Caco-2 (cell line): ENCODE measurements around the gene TMEM204. TPM values are rescaled to one million over a fixed set of nuclear protein-coding genes. Genes with fewer than 3 reads are reported as not detected.

ENCODE experiments used
- BruUV-seq: library from RNA; stranded (reverse); fragments of 400-500 nt; replicated peaks from 2 replicates; lab custom pipeline; 2021; lab: Mats Ljungman, UMichigan
- CTCF ChIA-PET: fragments of 300-600 bp; sonication (Branson Sonifier 250); formaldehyde crosslinking; loops from one replicate; lab custom pipeline; 2022; ENCODE audit warnings: antibody characterized with exemption; lab: Charles Lee
- POLR2A ChIA-PET: fragments of 300-600 bp; sonication (Branson Sonifier 250); formaldehyde crosslinking; loops from one replicate; lab custom pipeline; 2022; ENCODE audit warnings: antibody characterized with exemption; lab: Charles Lee
- DNase-seq, 2 experiments: peaks; one replicate each; pipeline versions ENCODE4 v3.0.0 to v3.0.0-alpha.2; 2020 to 2022
- H3K27me3 ChIP-seq: replicated peaks from 2 replicates; pipeline ENCODE4 v1.6.0; 2011; ENCODE audit warnings: low read length; ENCODE audit not compliant: control insufficient read depth, insufficient read depth
- H3K36me3 ChIP-seq: 2 replicates; pipeline ENCODE4 v1.5.1; 2011; ENCODE audit warnings: low read length; ENCODE audit not compliant: control insufficient read depth, insufficient read depth
- H3K4me1 ChIP-seq: fragments of 250-450 bp; sonication (Bioruptor Pico); 2 replicates; pipeline ENCODE4 v1.5.1; 2020; ENCODE audit warnings: mild to moderate bottlenecking
- H3K4me3 ChIP-seq: 2 replicates; pipeline ENCODE4 v1.5.1; 2011; ENCODE audit warnings: low read depth, mild to moderate bottlenecking, control low read depth, low read length
- H3K9me3 ChIP-seq: fragments of 250-450 bp; sonication (Bioruptor Pico); 2 replicates; pipeline ENCODE4 v1.5.1; 2020; ENCODE audit warnings: mild to moderate bottlenecking, moderate library complexity
- H3K27ac Mint-ChIP-seq: one replicate; pipeline ENCODE4 v1.8.0; 2022; ENCODE audit warnings: mixed read lengths; ENCODE audit not compliant: unreplicated experiment
- H3K27me3 Mint-ChIP-seq: one replicate; pipeline ENCODE4 v1.8.0; 2022; ENCODE audit warnings: mixed read lengths; ENCODE audit not compliant: insufficient read depth, unreplicated experiment
- H3K36me3 Mint-ChIP-seq: one replicate; pipeline ENCODE4 v1.8.0; 2022; ENCODE audit warnings: mild to moderate bottlenecking, mixed read lengths; ENCODE audit not compliant: insufficient read depth, unreplicated experiment
- H3K4me1 Mint-ChIP-seq: one replicate; pipeline ENCODE4 v1.8.0; 2022; ENCODE audit warnings: low read depth, mixed read lengths; ENCODE audit not compliant: unreplicated experiment
- H3K4me3 Mint-ChIP-seq: one replicate; pipeline ENCODE4 v1.8.0; 2022; ENCODE audit warnings: mild to moderate bottlenecking, moderate library complexity, mixed read lengths; ENCODE audit not compliant: unreplicated experiment
- H3K9me3 Mint-ChIP-seq: one replicate; pipeline ENCODE4 v1.8.0; 2022; ENCODE audit warnings: mixed read lengths; ENCODE audit not compliant: unreplicated experiment
- intact Hi-C: fragments of 100-400 bp; cut with micrococcal nuclease; formaldehyde crosslinking; loops from one replicate; pipeline ENCODE4 v1.10.0; 2022; ENCODE audit not compliant: unreplicated experiment
- total RNA-seq: library from RNA; stranded (reverse); gene quantifications from 2 replicates; pipeline ENCODE4 v1.2.3, GENCODE V29; 2022
- TF ChIP-seq, protein P1 (sequence below), 2 experiments: fragments of 200-600 bp in 1 of 2; IDR thresholded peaks; 1 replicate in 1 of 2; 2 replicates in 1 of 2; pipeline versions ENCODE4 v1.5.1 to v1.8.0; 2011 to 2022; ENCODE audit warnings: antibody characterized with exemption in 1 of 2, control low read depth in 1 of 2, inconsistent platforms in 1 of 2, low read depth in 1 of 2, low read length in 1 of 2, mild to moderate bottlenecking in 1 of 2, moderate library complexity in 1 of 2; ENCODE audit not compliant: insufficient read depth in 1 of 2, severe bottlenecking in 1 of 2, unreplicated experiment in 1 of 2

The TMEM204 gene
- total RNA-seq, 1 experiment from 2014 or later: not detected

DNA sequence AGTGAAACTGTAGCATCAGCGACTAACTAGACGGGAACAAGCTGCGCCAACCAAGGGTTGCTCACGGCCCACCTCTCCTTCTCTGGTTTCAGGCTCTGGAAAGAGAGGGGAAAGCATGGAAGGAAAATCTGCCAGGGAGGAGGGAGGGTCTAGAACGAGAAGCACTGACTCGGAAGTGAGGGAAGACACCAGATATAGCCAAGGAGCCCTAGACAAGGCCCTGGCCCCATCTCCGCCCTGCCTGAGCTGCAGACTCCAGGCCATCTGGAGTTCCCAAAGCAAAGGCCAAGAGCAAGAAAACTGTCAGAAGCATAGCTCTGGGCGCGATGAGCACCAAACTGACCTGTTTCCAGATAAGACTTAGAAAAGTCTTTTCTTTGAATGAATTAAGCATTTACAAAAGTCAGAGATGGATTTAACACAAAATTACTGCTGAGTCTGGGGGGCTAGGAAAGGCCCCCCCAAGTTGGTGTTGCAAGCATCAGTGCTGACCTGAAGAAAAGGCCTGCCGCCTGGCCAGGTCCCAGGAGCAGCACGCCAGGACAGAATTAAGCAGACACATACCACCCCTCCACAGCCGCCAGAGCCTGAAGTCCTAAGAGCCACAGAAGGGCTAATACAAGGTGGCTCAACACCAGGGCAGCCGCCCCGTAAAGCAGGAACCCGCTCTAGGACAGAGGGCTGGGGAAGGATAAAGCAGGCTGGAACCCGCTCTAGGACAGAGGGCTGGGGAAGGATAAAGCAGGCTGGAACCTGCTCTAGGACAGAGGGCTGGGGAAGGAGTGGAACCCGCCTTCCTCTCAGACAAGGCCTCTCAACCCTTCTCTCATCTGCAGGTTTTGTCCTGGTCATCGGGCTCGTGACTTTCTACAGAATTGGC, 20.7 kb downstream of the TMEM204 start:
- no peak overlapping the region for H3K4me3 Mint-ChIP-seq
- TF ChIP-seq, protein P1, sequence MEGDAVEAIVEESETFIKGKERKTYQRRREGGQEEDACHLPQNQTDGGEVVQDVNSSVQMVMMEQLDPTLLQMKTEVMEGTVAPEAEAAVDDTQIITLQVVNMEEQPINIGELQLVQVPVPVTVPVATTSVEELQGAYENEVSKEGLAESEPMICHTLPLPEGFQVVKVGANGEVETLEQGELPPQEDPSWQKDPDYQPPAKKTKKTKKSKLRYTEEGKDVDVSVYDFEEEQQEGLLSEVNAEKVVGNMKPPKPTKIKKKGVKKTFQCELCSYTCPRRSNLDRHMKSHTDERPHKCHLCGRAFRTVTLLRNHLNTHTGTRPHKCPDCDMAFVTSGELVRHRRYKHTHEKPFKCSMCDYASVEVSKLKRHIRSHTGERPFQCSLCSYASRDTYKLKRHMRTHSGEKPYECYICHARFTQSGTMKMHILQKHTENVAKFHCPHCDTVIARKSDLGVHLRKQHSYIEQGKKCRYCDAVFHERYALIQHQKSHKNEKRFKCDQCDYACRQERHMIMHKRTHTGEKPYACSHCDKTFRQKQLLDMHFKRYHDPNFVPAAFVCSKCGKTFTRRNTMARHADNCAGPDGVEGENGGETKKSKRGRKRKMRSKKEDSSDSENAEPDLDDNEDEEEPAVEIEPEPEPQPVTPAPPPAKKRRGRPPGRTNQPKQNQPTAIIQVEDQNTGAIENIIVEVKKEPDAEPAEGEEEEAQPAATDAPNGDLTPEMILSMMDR (IDR thresholded peaks at IDR 0.05; ENCODE audit: insufficient read depth in 1 of 2, low read depth in 1 of 2, low read length in 1 of 2, severe bottlenecking in 1 of 2, unreplicated experiment in 1 of 2): no peak
- BruUV-seq: no TSS peak
- H3K36me3 Mint-ChIP-seq: no peaks in the 10 kb centered on the region
- no peaks in the 10 kb centered on the region for H3K27me3 Mint-ChIP-seq
- Histone ChIP-seq H3K27me3 (no peaks in the 10 kb centered on the region), H3K36me3 (no peaks in the 10 kb centered on the region), H3K4me3 (no peak overlapping the region), H3K9me3 (no peaks in the 10 kb centered on the region), H3K4me1 (no peaks in the 10 kb centered on the region)
- CTCF ChIA-PET: interaction anchor here (0.5 kb wide), 1 partner anchor 230 kb away, joined by 3 read pairs; no protein-coding TSS in a partner anchor
- intact Hi-C loops: no loop called here
- H3K4me1 Mint-ChIP-seq: no peaks in the 10 kb centered on the region
- POLR2A ChIA-PET: no interaction called here
- H3K27ac Mint-ChIP-seq: no peak overlapping the region
- DNase-seq: no peak
- no peaks in the 10 kb centered on the region for H3K9me3 Mint-ChIP-seq

DNA sequence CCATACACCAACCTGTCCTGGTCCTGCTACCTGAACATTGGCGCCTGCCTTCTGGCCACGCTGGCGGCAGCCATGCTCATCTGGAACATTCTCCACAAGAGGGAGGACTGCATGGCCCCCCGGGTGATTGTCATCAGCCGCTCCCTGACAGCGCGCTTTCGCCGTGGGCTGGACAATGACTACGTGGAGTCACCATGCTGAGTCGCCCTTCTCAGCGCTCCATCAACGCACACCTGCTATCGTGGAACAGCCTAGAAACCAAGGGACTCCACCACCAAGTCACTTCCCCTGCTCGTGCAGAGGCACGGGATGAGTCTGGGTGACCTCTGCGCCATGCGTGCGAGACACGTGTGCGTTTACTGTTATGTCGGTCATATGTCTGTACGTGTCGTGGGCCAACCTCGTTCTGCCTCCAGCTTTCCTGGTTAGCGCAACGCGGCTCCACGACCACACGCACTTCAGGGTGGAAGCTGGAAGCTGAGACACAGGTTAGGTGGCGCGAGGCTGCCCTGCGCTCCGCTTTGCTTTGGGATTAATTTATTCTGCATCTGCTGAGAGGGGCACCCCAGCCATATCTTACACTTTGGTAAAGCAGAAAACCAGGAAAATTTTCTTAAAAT, 21.5 kb downstream of the TMEM204 start:
- H3K36me3 Mint-ChIP-seq: no peaks in the 10 kb centered on the region
- CTCF ChIA-PET: no interaction called here

DNA sequence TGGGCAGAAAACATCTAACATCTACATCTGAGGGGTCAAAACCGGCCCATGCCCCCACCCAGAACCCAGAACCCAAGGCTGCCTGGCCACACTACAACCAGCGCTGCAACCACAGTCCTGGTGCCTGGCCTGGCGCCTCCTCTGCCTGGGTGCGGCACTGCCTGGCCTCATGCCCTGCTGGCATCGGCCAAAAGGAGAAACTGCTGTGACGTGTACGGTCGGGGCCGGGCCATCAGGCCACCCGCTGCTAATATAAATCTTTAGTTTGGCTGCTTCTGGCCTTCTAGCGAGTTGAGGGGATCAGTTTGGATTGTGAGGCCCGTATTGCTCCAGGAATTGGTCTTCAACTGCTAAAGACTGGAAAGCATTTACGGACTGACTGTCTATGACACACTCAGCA, 22.8 kb downstream of the TMEM204 start:
- no peak overlapping the region for H3K4me3 Mint-ChIP-seq
- intact Hi-C loops: no loop called here
- no peaks in the 10 kb centered on the region for H3K27me3 ChIP-seq
- no peaks in the 10 kb centered on the region for H3K36me3 ChIP-seq
- no peak overlapping the region for H3K27ac Mint-ChIP-seq
- no peak for DNase-seq
- H3K9me3 ChIP-seq: no peaks in the 10 kb centered on the region
- ChIA-PET POLR2A (no interaction called here), CTCF (no interaction called here)
- no peaks in the 10 kb centered on the region for H3K36me3 Mint-ChIP-seq
- TF ChIP-seq, protein P1 (IDR thresholded peaks at IDR 0.05; ENCODE audit: insufficient read depth in 1 of 2, low read depth in 1 of 2, low read length in 1 of 2, severe bottlenecking in 1 of 2, unreplicated experiment in 1 of 2): no peak
- no TSS peak for BruUV-seq
- no peaks in the 10 kb centered on the region for H3K9me3 Mint-ChIP-seq
- H3K27me3 Mint-ChIP-seq: no peaks in the 10 kb centered on the region
- no peaks in the 10 kb centered on the region for H3K4me1 ChIP-seq
- H3K4me1 Mint-ChIP-seq: no peaks in the 10 kb centered on the region
- no peak overlapping the region for H3K4me3 ChIP-seq

More for the DNA sequence above, 21.5 kb downstream of the TMEM204 start:
- Histone ChIP-seq H3K4me3 (no peak overlapping the region), H3K4me1 (no peaks in the 10 kb centered on the region), H3K9me3 (no peaks in the 10 kb centered on the region), H3K36me3 (no peaks in the 10 kb centered on the region), H3K27me3 (no peaks in the 10 kb centered on the region)
- DNase-seq: no peak
- Mint-ChIP-seq H3K27me3 (no peaks in the 10 kb centered on the region), H3K9me3 (no peaks in the 10 kb centered on the region), H3K4me1 (no peaks in the 10 kb centered on the region), H3K27ac (no peak overlapping the region), H3K4me3 (no peak overlapping the region)
- TF ChIP-seq, protein P1 (IDR thresholded peaks at IDR 0.05; ENCODE audit: insufficient read depth in 1 of 2, low read depth in 1 of 2, low read length in 1 of 2, severe bottlenecking in 1 of 2, unreplicated experiment in 1 of 2): no peak
- POLR2A ChIA-PET: no interaction called here
- BruUV-seq: no TSS peak
- intact Hi-C loops: no loop called here
